KOPT-K1 (cell line): ENCODE measurements around the gene MORN1.

ENCODE experiments used
- H3K27ac ChIP-seq: fragments of 200-600 bp; sonication (generic); 2 replicates; pipeline ENCODE4 v1.5.1; 2016; ENCODE audit warnings: antibody characterized with exemption, mild to moderate bottlenecking, low read depth, low read length; ENCODE audit not compliant: poor library complexity, severe bottlenecking
- H3K36me3 ChIP-seq: fragments of 200-600 bp; sonication (generic); 2 replicates; pipeline ENCODE4 v1.5.1; 2017; ENCODE audit warnings: antibody characterized with exemption, mild to moderate bottlenecking, low read length, moderate library complexity; ENCODE audit not compliant: insufficient read depth
- H3K9me3 ChIP-seq: fragments of 200-600 bp; sonication (generic); 2 replicates; pipeline ENCODE4 v1.5.1; 2017; ENCODE audit warnings: antibody characterized with exemption, low read length, mild to moderate bottlenecking; ENCODE audit not compliant: insufficient read depth, poor library complexity, severe bottlenecking

Gene MORN1

DNA sequence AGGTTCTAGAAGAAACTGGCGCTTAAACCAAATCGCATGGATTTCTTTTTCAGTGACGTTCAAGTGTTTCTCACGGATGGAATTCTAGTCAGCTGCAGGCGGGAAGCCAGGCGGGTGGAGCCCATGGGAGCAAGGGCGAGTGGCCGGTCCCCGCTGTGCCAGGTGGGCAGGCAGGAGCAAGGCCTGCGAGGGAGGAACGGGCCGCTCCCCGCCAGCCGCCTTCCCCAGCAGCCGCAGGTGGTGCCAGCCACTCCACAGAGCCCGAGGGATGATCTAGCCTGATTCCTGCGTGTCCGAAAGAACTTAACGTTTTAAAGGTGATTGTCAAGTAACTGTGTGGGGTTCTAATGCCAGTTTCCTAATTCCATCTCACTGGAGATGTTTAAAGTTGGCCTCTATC lies 11.9 kb upstream of the MORN1 start:
- H3K36me3 ChIP-seq, result peaks cover 93% of the 10 kb centered on the region
- no peak overlapping the region for H3K27ac ChIP-seq
- no peaks in the 10 kb centered on the region for H3K9me3 ChIP-seq

DNA sequence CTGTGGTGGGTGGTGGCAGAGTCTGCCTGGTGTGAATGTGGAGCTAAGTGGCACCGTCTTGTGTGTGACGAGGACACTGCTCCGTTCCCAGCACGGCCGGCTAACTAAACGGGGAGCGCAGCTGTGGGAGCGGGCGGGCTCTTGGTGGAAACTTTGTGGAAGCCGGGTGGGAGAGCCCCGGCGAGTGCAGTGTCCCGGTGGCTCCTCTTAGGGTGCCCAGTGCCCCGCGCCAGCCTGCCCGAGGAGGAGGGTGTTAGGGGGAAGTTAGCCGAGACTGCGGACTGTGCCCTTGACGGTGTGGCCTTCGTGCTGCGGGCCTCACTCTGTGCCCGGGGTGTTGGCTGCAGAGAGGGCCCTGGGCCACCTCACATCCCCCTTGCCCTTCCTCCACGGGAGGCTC lies 11.1 kb upstream of the MORN1 start:
- no peaks in the 10 kb centered on the region for H3K9me3 ChIP-seq
- H3K27ac ChIP-seq, result no peak overlapping the region
- H3K36me3 ChIP-seq, result peaks cover 96% of the 10 kb centered on the region

DNA sequence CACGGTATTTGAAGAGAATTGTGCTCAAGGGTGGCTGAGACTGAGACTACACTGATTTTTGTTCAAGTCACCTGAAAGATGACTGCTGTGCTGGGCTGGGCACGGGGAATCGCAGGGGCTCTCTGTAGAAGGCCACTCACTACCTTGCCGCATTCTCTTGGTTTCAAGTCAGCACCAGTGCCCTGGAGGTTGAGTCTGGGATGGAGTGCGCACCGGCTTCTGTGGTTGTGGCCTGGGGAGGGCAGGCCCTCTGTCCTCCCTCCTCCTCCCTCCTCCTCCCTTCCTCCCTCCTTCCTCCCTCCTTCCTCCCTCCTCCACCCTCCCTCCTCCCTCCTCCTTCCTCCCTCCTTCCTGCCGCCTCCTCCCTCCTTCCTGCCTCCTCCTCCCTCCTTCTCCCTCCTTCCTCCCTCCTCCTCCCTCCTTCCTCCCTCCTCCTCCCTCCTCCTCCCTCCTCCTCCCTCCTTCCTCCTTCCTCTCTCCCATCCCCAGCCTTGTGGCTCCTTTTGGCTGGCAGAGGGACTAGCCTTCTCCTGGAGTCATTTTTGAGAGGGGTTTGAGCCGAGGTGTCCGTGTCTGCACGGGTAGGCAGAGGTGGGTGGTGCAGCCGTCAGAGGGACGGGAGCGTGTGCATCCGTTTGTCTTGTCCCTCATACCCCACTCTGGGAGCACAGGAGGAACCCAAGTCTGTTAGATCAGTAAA lies 9.7 kb upstream of the MORN1 start:
- Histone ChIP-seq H3K36me3 (peaks cover 96% of the 10 kb centered on the region), H3K9me3 (no peaks in the 10 kb centered on the region)

DNA sequence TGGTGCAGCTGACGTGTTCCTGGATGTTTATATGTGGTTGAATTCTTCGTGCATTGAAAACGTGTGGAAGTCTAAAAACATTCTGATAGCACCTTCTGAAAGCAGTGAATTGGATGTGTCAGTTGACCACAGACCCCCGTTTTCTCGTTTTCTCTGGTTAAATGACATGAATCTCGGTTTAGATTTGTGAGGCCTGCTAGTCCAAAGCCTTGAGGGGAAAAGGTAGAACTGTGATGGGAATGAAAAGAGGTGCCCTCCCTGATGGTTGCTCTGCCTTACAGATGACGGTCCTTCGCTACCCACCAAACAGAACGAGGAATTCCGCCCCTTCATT lies 9.2 kb upstream of the MORN1 start:
- no peak overlapping the region for H3K27ac ChIP-seq
- no peaks in the 10 kb centered on the region for H3K9me3 ChIP-seq
- H3K36me3 ChIP-seq, result peaks cover 97% of the 10 kb centered on the region

More for the DNA sequence above, 9.7 kb upstream of the MORN1 start:
- H3K27ac ChIP-seq, result no peak overlapping the region

DNA sequence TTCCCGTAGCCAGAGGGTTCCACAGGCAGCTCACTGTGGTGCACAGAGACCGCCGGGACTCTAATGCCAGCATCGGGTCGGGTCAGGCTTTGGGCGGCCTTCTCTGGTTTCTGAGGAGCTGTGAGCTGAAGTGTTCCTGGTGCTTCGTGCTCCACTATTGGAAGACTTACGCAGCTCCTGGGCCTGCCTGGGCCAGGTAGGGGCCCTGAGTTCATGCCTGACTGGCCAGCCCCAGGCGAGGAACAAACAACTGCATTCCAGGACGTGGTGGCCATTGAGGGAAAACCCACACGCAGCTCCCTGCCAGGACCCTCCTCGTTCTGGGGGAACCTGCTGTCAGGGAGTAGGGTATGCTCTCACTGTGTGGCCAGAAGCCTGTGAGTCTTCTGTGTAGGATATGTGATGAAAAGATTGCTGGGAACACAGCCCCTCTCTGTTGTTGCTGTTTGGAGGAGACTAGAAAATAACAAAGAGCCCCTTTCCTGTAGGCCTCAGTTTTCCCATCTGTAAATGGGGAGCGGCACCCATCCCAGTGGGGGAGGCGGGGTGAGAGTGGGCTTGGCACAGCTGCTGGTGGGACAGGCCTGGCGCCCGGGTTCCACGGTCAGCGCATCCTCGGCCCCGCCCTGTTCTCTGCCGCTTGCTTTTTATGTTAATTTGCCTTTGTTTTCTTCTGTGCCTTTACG lies 8.7 kb upstream of the MORN1 start:
- no peak overlapping the region for H3K27ac ChIP-seq
- H3K36me3 ChIP-seq, result peaks cover 97% of the 10 kb centered on the region
- no peaks in the 10 kb centered on the region for H3K9me3 ChIP-seq

DNA sequence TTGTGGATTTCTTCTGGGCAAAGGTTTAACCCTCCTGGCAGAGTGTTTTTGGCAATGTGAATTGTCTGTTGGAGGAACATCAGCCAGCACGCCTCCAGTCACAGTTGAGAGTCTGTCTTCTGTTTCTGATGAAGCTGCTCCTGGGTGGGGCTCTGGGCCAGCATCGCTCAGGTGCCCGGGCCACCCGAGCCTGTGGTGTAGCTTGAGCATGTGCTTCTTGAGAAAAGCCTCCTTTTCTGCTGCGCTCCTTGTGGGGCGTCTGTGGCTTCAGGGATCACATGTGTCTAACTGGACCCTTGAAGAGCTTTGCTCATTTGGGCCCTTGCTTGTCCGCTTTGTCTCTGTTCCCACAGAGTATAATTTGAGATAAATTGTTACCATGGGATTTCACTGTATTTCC lies 7.5 kb upstream of the MORN1 start:
- Histone ChIP-seq H3K36me3 (peaks cover 97% of the 10 kb centered on the region), H3K27ac (no peak overlapping the region), H3K9me3 (no peaks in the 10 kb centered on the region)

DNA sequence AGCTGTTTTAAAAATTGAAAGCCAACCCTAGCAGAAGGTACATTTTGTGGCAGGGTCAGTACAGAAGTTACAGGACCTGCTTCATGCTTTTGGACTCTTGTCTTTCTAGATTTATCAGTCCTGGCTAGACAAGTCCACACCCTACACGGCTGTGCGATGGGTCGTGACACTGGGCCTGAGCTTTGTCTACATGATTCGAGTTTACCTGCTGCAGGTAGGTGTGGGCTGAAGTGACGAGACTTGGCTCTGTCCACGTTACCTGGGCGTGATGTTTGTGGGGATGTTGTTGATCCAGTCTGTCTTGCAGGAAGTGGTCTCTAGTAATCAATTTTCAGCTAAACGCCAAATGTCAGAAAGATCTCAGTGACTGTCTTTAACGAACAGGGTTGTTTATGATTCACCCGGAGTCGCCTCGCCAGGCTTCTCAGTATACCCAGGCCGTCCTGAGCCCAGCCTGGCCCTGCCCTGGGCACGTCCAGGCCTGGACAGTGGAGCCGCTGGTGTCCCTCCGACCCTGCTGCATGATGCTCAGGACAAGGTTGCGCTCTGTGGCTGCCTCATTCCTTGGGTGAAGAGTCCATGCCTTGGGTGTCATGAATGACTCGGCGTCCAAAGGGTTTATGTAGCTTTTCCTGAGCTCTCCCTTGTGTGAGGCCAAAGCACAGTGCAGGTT lies 5.8 kb upstream of the MORN1 start:
- Histone ChIP-seq H3K9me3 (no peaks in the 10 kb centered on the region), H3K36me3 (peaks cover 92% of the 10 kb centered on the region), H3K27ac (no peak overlapping the region)

DNA sequence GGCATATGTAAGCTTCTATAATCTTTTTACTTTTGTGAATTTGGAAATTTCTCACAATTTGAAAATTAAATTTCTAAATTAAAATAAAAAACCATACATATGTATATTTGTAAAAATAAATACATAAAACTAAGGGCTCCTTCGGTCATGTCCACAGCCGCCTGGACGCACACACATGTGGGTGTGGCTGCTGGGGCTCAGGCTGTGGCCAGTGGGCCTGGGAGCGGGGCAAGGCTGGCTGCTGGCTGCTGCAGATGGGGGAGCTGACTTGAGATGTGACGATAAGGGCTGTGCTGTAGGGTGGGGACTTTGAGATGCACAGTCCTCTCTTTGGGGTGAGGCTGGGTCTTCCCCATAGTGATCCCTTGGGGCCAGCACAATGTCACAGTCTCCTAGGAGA lies 5.1 kb upstream of the MORN1 start:
- H3K27ac ChIP-seq, result no peak overlapping the region
- H3K36me3 ChIP-seq, result peaks cover 85% of the 10 kb centered on the region

DNA sequence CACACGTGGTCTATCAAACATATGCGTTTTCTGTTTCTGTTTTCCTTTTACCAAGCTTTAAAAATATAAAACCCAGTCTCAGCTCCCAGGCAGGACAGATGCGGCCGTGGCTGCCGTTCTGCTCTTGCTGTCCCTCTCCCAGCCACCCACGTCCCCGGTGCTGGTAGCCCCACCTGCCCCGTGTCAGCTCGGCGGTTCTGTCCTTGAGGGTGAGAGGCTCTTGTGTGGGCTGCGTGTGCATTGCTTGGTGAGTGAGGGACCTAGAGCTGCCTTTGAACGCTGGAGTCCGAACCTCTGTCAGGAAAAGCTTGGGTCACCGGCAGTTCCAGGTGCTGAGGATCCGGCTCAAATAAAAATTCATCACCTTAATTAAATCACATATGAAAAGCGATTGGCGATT lies 4.7 kb upstream of the MORN1 start:
- H3K9me3 ChIP-seq, result no peaks in the 10 kb centered on the region
- H3K36me3 ChIP-seq, result peaks cover 83% of the 10 kb centered on the region
- no peak overlapping the region for H3K27ac ChIP-seq

More for the DNA sequence above, 5.1 kb upstream of the MORN1 start:
- H3K9me3 ChIP-seq, result no peaks in the 10 kb centered on the region

DNA sequence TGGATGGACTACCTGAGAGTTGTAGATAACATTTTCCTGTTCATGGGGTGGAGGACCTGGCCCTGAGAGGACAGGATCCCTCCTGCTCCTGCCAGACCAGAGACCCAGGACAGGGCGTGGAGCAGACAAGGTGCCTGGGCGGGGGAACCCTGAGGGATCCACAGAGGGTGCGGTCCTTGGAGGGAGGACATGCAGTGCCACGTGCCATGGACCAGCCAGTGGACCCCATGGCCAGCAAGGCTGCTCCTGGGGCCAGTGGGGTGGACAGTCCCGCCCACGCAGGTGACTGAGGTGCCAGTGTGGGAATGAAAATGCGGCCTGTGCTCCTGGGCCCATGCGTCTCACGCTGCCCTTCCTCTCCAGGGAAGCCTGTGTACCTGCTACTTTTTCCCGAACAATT lies 3.9 kb upstream of the MORN1 start:
- H3K27ac ChIP-seq, result no peak overlapping the region

DNA sequence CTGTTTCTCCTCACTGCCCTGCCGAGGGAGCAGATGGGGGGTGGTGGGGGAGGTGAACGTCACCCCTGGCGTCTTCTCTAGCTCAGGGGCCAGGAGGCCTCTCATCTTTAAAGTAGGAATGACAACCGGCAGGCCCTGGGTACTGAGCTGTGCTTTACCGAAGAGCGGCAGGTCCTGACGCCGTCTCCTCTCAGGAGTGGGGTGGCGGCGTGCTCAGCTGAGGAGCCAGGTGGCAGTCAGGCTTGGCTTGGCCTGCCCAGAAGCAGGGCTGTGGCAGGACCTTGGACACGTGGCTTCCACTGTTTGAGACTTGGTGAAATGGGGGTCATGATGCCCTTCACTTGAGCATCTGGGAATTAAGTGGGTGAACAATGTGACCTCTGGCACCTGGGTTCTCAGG lies 3.4 kb upstream of the MORN1 start:
- H3K27ac ChIP-seq, result no peak overlapping the region
- peaks cover 71% of the 10 kb centered on the region for H3K36me3 ChIP-seq

More for the DNA sequence above, 3.9 kb upstream of the MORN1 start:
- Histone ChIP-seq H3K36me3 (peaks cover 76% of the 10 kb centered on the region), H3K9me3 (no peaks in the 10 kb centered on the region)

DNA sequence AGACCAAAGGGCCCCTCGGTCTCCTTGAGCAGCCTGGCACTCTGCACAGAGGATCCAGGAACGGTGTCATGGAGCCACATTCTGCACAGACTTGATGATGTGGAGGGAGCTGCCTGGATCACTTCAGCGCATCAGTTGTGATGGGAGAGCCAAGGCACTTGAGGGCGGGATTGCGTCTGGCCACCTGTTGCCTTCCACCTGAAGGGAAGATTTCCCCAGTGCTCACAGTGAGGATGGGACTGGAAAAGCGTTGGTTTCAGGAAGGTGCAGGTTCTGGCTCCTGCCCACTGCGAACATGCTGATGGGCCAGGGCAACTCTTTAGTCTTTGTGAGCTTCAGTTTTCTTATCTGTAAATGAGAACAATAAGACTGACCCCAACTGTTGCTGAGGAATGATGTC lies 2.9 kb upstream of the MORN1 start:
- no peak overlapping the region for H3K27ac ChIP-seq
- peaks cover 65% of the 10 kb centered on the region for H3K36me3 ChIP-seq
- H3K9me3 ChIP-seq, result no peaks in the 10 kb centered on the region

More for the DNA sequence above, 3.4 kb upstream of the MORN1 start:
- no peaks in the 10 kb centered on the region for H3K9me3 ChIP-seq

DNA sequence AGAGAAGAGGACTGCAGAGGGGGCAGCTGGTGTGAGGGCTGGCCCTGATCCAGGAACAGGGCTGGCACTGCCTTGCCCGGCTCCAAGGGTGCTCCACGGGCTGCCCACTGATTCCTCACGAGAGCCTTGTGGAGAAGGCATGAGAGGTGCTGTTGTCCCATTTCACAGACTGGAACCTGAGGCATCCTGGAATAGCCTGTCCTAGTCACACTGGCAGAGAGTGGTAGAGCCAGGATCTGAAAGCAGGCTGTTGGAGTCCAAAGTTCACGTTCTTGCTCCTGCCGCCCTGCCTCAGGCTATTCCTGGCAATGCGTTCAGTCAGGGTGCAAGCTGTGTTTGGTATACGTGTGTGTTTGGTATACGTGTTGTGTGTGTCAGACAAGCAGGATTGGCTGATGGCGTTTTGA lies 2.1 kb upstream of the MORN1 start:
- H3K9me3 ChIP-seq, result no peaks in the 10 kb centered on the region
- no peak overlapping the region for H3K27ac ChIP-seq
- H3K36me3 ChIP-seq, result peaks cover 58% of the 10 kb centered on the region

DNA sequence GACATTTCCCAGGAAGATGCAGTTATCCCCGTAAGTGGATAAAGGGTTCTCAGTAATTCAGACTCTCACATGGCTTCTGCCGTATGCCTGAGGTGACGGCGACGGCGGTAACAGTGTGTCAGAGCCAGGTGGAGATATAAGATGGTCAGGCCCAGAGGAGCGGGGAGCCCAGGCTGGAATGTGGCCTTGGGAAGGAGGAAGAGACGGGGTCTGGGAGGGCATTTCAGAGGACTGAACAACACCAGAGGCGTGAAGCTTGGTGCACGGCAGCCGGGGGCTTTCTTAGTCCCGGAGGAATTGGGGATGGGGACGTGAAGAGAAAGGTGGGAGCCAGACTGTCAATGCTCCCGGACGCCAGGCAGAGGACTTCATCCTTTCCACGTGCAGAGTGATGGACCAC lies 1.3 kb upstream of the MORN1 start:
- Histone ChIP-seq H3K27ac (peak overlapping the region; percentile 71), H3K9me3 (no peaks in the 10 kb centered on the region), H3K36me3 (peaks cover 50% of the 10 kb centered on the region)

DNA sequence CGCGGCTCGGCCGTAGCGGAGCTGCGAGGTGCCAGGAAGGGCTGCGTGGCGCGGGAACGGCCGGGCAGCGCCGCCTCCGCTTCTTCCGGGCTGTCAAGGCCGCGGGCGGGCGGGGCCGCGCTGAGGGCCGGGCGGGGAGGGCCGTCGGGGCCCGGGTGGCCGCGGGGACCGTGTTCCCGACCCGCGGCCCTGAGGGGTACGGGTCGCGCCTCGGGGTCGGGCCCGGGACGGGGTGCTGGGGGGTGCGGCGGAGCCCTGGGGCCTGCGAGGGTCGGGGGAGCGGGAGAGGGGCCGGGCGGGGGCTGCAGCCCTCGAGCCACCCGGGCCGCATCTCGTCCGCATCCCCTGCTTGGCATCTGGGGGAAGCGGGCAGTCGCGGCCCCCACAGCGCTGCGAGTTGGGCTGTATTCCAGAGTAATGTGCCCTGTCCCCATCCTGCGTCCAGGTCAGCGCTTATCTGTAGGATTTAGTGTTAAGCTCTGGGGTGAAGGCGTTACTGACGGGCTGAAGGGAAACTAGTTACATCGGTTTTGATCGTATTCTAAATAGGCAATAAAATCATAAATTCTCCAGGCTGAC lies 666 bp upstream of the MORN1 start:
- no peaks in the 10 kb centered on the region for H3K9me3 ChIP-seq
- peak overlapping the region; percentile 71 for H3K27ac ChIP-seq
- peaks cover 43% of the 10 kb centered on the region for H3K36me3 ChIP-seq
